ENCODE results near the gene BHLHA15. TPM values are rescaled to one million over a fixed set of nuclear protein-coding genes. Genes with fewer than 3 reads are reported as not detected.

Gene BHLHA15
- total RNA-seq, 1 experiment from 2014 or later, result 2.8 TPM

GRCh38 chr7:98228801-98229200 is 17.6 kb downstream of the BHLHA15 start:
- ChIA-PET CTCF (no interaction called here), POLR2A (no interaction called here)
- Mint-ChIP-seq H3K4me1 (no peaks in the 10 kb centered on the region), H3K4me3 (no peak overlapping the region), H3K27me3 (ENCODE audit: low read depth) (no peaks in the 10 kb centered on the region), H3K36me3 (no peaks in the 10 kb centered on the region), H3K9me3 (no peaks in the 10 kb centered on the region), H3K27ac (no peak overlapping the region)
- TF ChIP-seq ETV6 (CRISPR knock-in tag; IDR thresholded peaks at IDR 0.05) (no peak), ZBTB21 (CRISPR knock-in tag; IDR thresholded peaks at IDR 0.05; ENCODE audit: borderline replicate concordance) (no peak), ATF1 (CRISPR knock-in tag; IDR thresholded peaks at IDR 0.05) (no peak), STAT6 (CRISPR knock-in tag; conservative IDR thresholded peaks at IDR 0.05; ENCODE audit: low read depth) (no peak), OVOL2 (CRISPR knock-in tag; IDR thresholded peaks at IDR 0.05; ENCODE audit: borderline replicate concordance) (no peak), GTF2I (CRISPR knock-in tag; conservative IDR thresholded peaks at IDR 0.05) (no peak), JAZF1 (CRISPR knock-in tag; IDR thresholded peaks at IDR 0.05) (no peak), PRRX2 (CRISPR knock-in tag; IDR thresholded peaks at IDR 0.05) (no peak), USF2 (CRISPR knock-in tag; IDR thresholded peaks at IDR 0.05) (no peak), ZBTB43 (CRISPR knock-in tag; IDR thresholded peaks at IDR 0.05) (no peak), PRDM15 (CRISPR knock-in tag; IDR thresholded peaks at IDR 0.05) (no peak), FOXP4 (CRISPR knock-in tag; IDR thresholded peaks at IDR 0.05) (no peak)
- DNase-seq (ENCODE audit: low spot score) (no peak), ATAC-seq (no peak)

- Mint-ChIP-seq H3K4me3 (no peak overlapping the region), H3K27me3 (ENCODE audit: low read depth) (no peaks in the 10 kb centered on the region), H3K27ac (no peak overlapping the region), H3K9me3 (no peaks in the 10 kb centered on the region), H3K36me3 (no peaks in the 10 kb centered on the region), H3K4me1 (no peaks in the 10 kb centered on the region)
- DNase-seq (ENCODE audit: low spot score) (no peak), ATAC-seq (no peak)
- ChIA-PET POLR2A (no interaction called here), CTCF (interaction anchor here (0.7 kb wide), 1 partner anchor 713 kb away, joined by 3 read pairs; no protein-coding TSS in a partner anchor)
- TF ChIP-seq SP1 (CRISPR knock-in tag; conservative IDR thresholded peaks at IDR 0.05) (no peak), HMGXB4 (CRISPR knock-in tag; IDR thresholded peaks at IDR 0.05) (no peak), CREM (CRISPR knock-in tag; IDR thresholded peaks at IDR 0.05) (no peak), IRF2 (CRISPR knock-in tag; IDR thresholded peaks at IDR 0.05; ENCODE audit: borderline replicate concordance, low read depth) (no peak), HMGA2 (CRISPR knock-in tag; IDR thresholded peaks at IDR 0.05) (no peak), E2F5 (CRISPR knock-in tag; IDR thresholded peaks at IDR 0.05) (no peak), GTF2I (CRISPR knock-in tag; conservative IDR thresholded peaks at IDR 0.05) (no peak), ZBTB21 (CRISPR knock-in tag; IDR thresholded peaks at IDR 0.05; ENCODE audit: borderline replicate concordance) (no peak), TEAD4 (CRISPR knock-in tag; IDR thresholded peaks at IDR 0.05) (no peak), CTCF (IDR thresholded peaks at IDR 0.05) (no peak), EMX1 (CRISPR knock-in tag; IDR thresholded peaks at IDR 0.05) (no peak)
Observed at GRCh38 chr7:98229441-98229840, 18.2 kb downstream of the BHLHA15 start.

Data from WTC11 (cell line).